ENCODE results near the gene EVL.

- no peak for TF ChIP-seq ESRRG (CRISPR knock-in tag; IDR thresholded peaks at IDR 0.05)
- TF ChIP-seq ZNF8 (CRISPR knock-in tag; IDR thresholded peaks at IDR 0.05), result no peak
These were observed 52.6 kb downstream of the EVL start for GRCh38 chr14:100117633-100118395.

Measured in SK-N-SH treated with all-trans-retinoic acid at 6 μM for 48 hours (cell line).